Pancreas (tissue), 10 donors: ENCODE data around the gene GNA12. TPM values are rescaled to one million over a fixed set of nuclear protein-coding genes. Genes with fewer than 3 reads are reported as not detected.
"Not testable (repeated sequence)": the region's sequence is repeated elsewhere in the genome, so short reads cannot be mapped to it uniquely, and the experiment has no call there.

Experiments
- ATAC-seq, 4 donors: fragments of 200-7000 bp; cut with Tn5 transposase; one replicate each; pipeline versions ENCODE4 v1.8.0 to v1.9.1; 2020; ENCODE audit warnings: mild to moderate bottlenecking in 4 of 4, moderate library complexity in 4 of 4
- DNase-seq, 6 donors: peaks; one replicate each; pipeline ENCODE4 v3.0.0-alpha.2; 2020
- FAIRE-seq: peaks from 2 replicates; lab custom pipeline; 2012; peaks lifted over from hg19 to GRCh38; lab: Jason Lieb, UNC
- H3K27ac ChIP-seq, 4 donors: fragments of 200-600 bp; sonication (generic); 1 replicate in 3 of 4; 2 replicates in 1 of 4; pipeline versions ENCODE4 v1.5.0 to v1.8.0; 2020
- H3K27me3 ChIP-seq, 4 donors: fragments of 200-600 bp; one replicate each; pipeline ENCODE4 v1.8.0; 2021
- H3K36me3 ChIP-seq, 3 donors: fragments of 200-600 bp; sonication (generic) in 1 of 3; one replicate each; pipeline versions ENCODE4 v1.5.0 to v1.8.0; 2020 to 2021
- H3K4me1 ChIP-seq, 3 donors: fragments of 200-600 bp; one replicate each; pipeline ENCODE4 v1.8.0; 2021
- H3K4me3 ChIP-seq, 4 donors: fragments of 200-600 bp; sonication (generic) in 2 of 4; one replicate each; pipeline versions ENCODE4 v1.5.0 to v1.8.0; 2020 to 2021
- H3K9me3 ChIP-seq, 4 donors: fragments of 200-600 bp; one replicate each; pipeline ENCODE4 v1.8.0; 2021
- WGBS, 2 donors: extraction: QIAGEN DNeasy Blood & Tissue Kit; methylation state at CpG; one replicate each; pipeline ENCODE4 v1.1.7; 2013; 5-methylcytosine and 5-hydroxymethylcytosine counted together
- intact Hi-C, 3 donors: fragments of 100-400 bp; cut with DNase I; formaldehyde crosslinking; loops; one replicate each; pipeline versions ENCODE4 v1.11.1 to v1.14.2; 2022
- polyA plus RNA-seq, 2 donors: library from polyadenylated mRNA; stranded (reverse); fragments of 200-250 nt; gene quantifications; one replicate each; pipeline ENCODE4 v1.2.3, GENCODE V29; 2013
- total RNA-seq, 6 donors: library from RNA; stranded (reverse); fragmentation: NEBNext Ultra II Directional in 4 of 6; extraction: Animal tissue kit (Norgen Biotek cat#: 25700) in 4 of 6; gene quantifications; one replicate each; pipeline versions ENCODE4 v1.2.1 to v1.2.4, GENCODE V29; 2021 to 2023
- TF ChIP-seq, protein P1 (sequence below), 4 donors: fragments of 200-600 bp; sonication (generic) in 3 of 4; IDR thresholded peaks; one replicate each; pipeline versions ENCODE4 v1.5.0 to v1.8.0; 2021; ENCODE audit warnings: antibody characterized with exemption in 4 of 4
- donor health status: healthy with polysubstance abuse.
- donor health status: DM: no; HTN: no; CAD: no; lungs with moderate emphysema.
- donor health status: DM: no; HTN: no; CAD: no.
- donor health status: control.
- donor health status: control.
- donor health status: Bipolar disorder and iron deficiency.
- donor health status: DM: yes; HTN: yes; CAD: no.
- donor health status: DM: no; HTN: no; CAD: no.
- donor health status: DM: no; HTN: no; CAD: no.
- donor health status: DM: yes; HTN: yes; CAD: no.

GNA12 gene
- total and polyA plus RNA-seq, 8 donors = 7.5 to 23.0 (median 15.9) TPM

DNA sequence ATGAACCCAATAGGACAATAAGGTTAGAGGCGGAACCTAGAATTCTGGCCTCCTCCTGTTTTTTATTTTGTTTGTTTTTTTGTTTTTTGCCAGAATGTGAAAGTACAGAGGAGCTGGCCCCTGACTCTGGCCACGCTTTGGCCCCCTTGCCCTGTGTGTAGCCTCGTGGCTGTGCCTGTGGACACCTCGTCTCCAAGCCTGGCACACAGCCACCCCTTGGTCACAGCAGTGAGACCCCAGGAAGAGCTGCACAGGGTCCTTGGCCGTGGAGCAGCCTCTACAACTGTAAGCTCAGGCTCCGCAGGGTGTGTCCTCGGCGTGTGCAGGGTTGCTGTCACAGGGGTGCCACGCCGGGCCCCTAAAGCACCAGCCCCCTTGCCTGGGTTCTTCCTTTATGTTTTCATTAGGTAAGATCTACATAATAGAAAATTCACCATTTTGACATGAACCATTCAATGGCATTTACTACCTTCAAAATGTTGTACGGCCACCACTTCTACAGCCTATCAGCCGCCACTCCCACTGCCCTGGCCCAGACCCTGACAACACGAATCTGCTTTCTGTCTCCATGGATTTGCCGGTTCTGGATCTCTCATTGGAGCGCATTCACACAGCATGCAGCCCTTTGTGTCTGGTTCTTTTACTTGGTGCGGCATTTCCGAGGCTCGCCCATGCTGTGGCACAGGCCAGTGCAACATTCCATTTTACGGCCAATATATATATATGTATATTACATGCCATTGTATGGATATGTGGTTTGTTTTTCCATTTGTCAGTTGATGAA is 105.2 kb downstream of the GNA12 start:
- ATAC-seq = no peak
- H3K27me3 ChIP-seq = no peaks in the 10 kb centered on the region
- H3K27ac ChIP-seq = no peak overlapping the region
- FAIRE-seq = no peak
- intact Hi-C loops = no loop called here
- no peak overlapping the region for H3K4me3 ChIP-seq
- WGBS, 2 donors = 95 to 97% methylated on average over 19 of the region's 19 CpGs
- no peaks in the 10 kb centered on the region for H3K4me1 ChIP-seq
- TF ChIP-seq, protein P1, sequence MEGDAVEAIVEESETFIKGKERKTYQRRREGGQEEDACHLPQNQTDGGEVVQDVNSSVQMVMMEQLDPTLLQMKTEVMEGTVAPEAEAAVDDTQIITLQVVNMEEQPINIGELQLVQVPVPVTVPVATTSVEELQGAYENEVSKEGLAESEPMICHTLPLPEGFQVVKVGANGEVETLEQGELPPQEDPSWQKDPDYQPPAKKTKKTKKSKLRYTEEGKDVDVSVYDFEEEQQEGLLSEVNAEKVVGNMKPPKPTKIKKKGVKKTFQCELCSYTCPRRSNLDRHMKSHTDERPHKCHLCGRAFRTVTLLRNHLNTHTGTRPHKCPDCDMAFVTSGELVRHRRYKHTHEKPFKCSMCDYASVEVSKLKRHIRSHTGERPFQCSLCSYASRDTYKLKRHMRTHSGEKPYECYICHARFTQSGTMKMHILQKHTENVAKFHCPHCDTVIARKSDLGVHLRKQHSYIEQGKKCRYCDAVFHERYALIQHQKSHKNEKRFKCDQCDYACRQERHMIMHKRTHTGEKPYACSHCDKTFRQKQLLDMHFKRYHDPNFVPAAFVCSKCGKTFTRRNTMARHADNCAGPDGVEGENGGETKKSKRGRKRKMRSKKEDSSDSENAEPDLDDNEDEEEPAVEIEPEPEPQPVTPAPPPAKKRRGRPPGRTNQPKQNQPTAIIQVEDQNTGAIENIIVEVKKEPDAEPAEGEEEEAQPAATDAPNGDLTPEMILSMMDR (IDR thresholded peaks at IDR 0.05) = no peak
- peak in 2 of 6 donors; percentile 14 to 36 for DNase-seq
- no peaks in the 10 kb centered on the region for H3K9me3 ChIP-seq
- no peaks in the 10 kb centered on the region for H3K36me3 ChIP-seq

DNA sequence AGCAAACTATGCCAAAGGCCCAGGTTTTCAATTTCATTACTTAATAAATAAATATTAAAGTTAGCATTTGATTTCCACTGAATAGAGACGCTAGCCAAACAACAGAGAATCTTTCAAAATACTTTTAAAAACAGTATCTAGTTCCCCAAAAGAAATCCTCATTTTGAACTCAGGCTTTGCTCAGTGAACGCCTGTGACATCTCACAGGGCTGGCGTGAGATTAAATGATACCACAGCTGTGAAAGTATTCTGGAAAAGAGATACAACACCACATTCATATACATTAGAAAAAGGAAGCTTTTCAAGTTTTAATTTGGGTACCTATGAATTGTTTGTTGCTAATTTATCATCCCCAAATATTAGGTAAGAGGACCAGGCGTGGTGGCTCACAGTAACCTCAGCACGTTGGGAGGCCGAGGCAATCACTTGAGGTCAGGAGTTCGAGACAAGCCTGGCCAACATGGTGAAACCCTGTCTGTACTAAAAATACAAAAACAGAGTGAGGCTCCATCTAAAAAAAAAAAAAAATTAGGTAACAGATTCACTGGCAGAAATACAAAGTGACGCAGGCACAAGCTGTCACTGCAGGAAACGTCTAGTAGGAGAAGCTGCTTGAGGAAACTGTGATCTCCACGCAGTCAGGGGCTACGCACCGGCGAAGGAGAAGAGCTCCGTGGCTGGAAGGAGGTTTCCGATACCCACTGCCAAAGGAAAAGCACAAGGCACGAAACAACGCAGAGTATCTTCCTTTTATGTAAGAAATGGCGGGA is 106.2 kb downstream of the GNA12 start:
- intact Hi-C loops = no loop called here
- no peaks in the 10 kb centered on the region for H3K27me3 ChIP-seq
- H3K4me1 ChIP-seq = no peaks in the 10 kb centered on the region
- FAIRE-seq = no peak
- H3K4me3 ChIP-seq = no peak overlapping the region
- H3K9me3 ChIP-seq = no peaks in the 10 kb centered on the region
- DNase-seq = peak in 2 of 6 donors; percentile 5 to 24
- ATAC-seq = peak in 2 of 4 donors; percentile 23 to 46
- peak overlapping the region in 1 of 4 donors; percentile 5 for H3K27ac ChIP-seq
- no peaks in the 10 kb centered on the region for H3K36me3 ChIP-seq
- TF ChIP-seq, protein P1 (IDR thresholded peaks at IDR 0.05) = no peak
- WGBS, 2 donors = 76 to 87% methylated on average over 18 of the region's 18 CpGs

DNA sequence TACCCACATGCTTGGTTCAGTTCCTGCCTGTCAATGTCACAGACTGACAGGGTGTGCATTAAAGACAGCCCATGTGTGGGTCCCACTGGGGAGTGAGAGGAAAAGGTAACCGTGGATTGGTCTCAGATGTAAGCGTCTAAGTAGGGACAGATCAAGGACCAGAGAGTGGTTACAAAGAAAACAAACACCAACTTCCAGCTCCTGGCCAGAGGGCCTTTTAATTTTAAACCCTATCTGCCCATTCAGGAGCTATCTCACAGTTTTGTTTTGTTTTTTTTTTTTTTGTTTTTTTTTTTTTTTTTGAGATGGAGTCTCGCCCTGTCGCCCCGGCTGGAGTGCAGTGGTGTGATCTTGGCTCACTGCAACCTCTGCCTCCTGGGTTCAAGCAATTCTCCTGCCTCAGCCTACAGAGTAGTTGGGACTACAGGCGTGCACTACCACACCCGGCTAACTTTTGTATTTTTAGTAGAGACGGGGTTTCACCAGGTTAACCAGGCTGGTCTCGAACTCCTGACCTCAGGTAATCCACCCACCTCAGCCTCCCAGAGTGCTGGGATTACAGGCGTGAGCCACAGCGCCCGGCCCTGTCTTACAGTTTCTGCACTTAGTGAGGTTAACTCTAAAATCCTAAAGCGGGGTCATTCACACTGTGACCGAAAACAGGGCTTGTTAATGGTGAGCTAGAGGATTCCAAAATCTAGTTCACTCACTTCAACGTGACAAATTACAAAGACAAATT is 106.9 kb downstream of the GNA12 start:
- H3K4me1 ChIP-seq, H3K36me3 ChIP-seq, H3K4me3 ChIP-seq, FAIRE-seq, H3K9me3 ChIP-seq, intact Hi-C loops, H3K27ac ChIP-seq, ATAC-seq, H3K27me3 ChIP-seq: not testable (repeated sequence)
- WGBS, 2 donors = 93% methylated on average over 15 of the region's 15 CpGs
- peak in 1 of 6 donors; percentile 9 for DNase-seq

DNA sequence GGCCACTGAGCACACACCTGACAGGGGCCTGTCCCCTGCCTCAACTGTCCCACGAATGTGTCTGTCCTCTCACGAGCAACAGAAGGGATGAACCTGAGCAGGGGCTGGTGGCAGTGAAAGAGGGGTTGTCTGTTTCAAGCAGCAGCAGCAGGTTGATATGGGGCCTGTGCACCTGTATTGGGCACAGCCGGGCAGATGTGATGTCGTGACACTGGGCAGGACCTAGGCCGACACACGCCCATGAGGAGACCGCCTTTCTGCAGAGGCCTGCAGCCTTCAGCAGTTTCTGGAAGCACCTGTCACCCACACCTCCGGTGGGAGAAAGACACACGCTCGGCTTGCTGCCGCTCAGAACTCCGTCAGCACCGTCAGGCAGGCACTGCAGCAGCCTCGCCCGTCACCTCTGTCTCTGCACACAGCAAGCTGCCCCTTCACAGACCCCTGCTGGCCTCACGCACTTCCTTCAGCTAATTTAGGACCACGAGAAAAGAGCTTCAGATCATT is 107.6 kb downstream of the GNA12 start:
- no peak for FAIRE-seq
- DNase-seq = peak in 2 of 6 donors; percentile 10 to 35

More for the DNA sequence above, 107.6 kb downstream of the GNA12 start:
- ATAC-seq = no peak
- H3K27ac ChIP-seq = no peak overlapping the region
- H3K36me3 ChIP-seq = no peaks in the 10 kb centered on the region
- H3K4me3 ChIP-seq = no peak overlapping the region
- TF ChIP-seq, protein P1 (IDR thresholded peaks at IDR 0.05) = no peak
- 91 to 92% methylated on average over 17 of the region's 17 CpGs for WGBS, 2 donors
- no peaks in the 10 kb centered on the region for H3K27me3 ChIP-seq
- H3K9me3 ChIP-seq = no peaks in the 10 kb centered on the region
- no peaks in the 10 kb centered on the region for H3K4me1 ChIP-seq
- intact Hi-C loops = no loop called here
